HCT116 (cell line): ENCODE data around the gene OR6C1.
"Not testable (repeated sequence)": the region's sequence is repeated elsewhere in the genome, so short reads cannot be mapped to it uniquely, and the experiment has no call there.

Experiments
- CEBPB ChIP-seq: IDR thresholded peaks from 2 replicates; pipeline ENCODE4 v1.6.1; 2012; ENCODE audit warnings: low read depth
- CTCF ChIP-seq, 3 experiments: fragments of 200-600 bp in 1 of 3; sonication (generic) in 1 of 3; IDR thresholded peaks in 2 of 3; conservative IDR thresholded peaks in 1 of 3; 2 replicates each; pipeline ENCODE4 v1.5.1; 2012 to 2017; ENCODE audit warnings: low read depth in 2 of 3, low read length in 2 of 3, antibody characterized with exemption in 1 of 3, borderline replicate concordance in 1 of 3, control low read depth in 1 of 3, mild to moderate bottlenecking in 1 of 3, mixed read lengths in 1 of 3, mixed run types in 1 of 3, moderate library complexity in 1 of 3; ENCODE audit not compliant: insufficient read depth in 1 of 3
- EGR1 ChIP-seq: IDR thresholded peaks from 2 replicates; pipeline ENCODE4 v1.6.1; 2012; ENCODE audit warnings: low read depth
- POLR2A ChIP-seq: IDR thresholded peaks from 2 replicates; pipeline ENCODE4 v1.7.0; 2011; ENCODE audit warnings: borderline replicate concordance; ENCODE audit not compliant: insufficient read depth, insufficient read length; ENCODE audit errors: extremely low read depth
- POLR2AphosphoS5 ChIP-seq: IDR thresholded peaks from 2 replicates; pipeline ENCODE4 v1.6.1; 2011; ENCODE audit warnings: mild to moderate bottlenecking, low read depth, low read length, moderate library complexity
- REST ChIP-seq: IDR thresholded peaks from 2 replicates; pipeline ENCODE4 v1.6.1; 2012; ENCODE audit warnings: low read depth
- TCF7L2 ChIP-seq: IDR thresholded peaks from 2 replicates; pipeline ENCODE4 v1.7.0; 2011; ENCODE audit warnings: borderline replicate concordance, inconsistent platforms; ENCODE audit not compliant: insufficient read depth, insufficient read length; ENCODE audit errors: extremely low read depth
- YY1 ChIP-seq: IDR thresholded peaks from 2 replicates; pipeline ENCODE4 v1.6.1; 2011; ENCODE audit warnings: low read length, low read depth, moderate library complexity, mild to moderate bottlenecking; ENCODE audit not compliant: insufficient replicate concordance; ENCODE audit errors: extremely low read depth

GRCh38 chr12:55355338-55355737 lies 41.2 kb downstream of the OR6C1 start:
- not testable (repeated sequence) for TF ChIP-seq TCF7L2; CTCF (IDR thresholded peaks at IDR 0.05 in 2 of 3, conservative IDR thresholded peaks at IDR 0.05 in 1 of 3; ENCODE audit: borderline replicate concordance in 1 of 3, insufficient read depth in 1 of 3, low read depth in 2 of 3, low read length in 2 of 3); POLR2A; EGR1; YY1; POLR2AphosphoS5; CEBPB; REST
